Stimulated activated CD8-positive, alpha-beta memory T cell treated with anti-CD3 and anti-CD28 coated beads, Interleukin-2, amount 100 ng/mL, for 48 hours (primary cell): Measurements from ENCODE around the gene PRELID3B.

Experiments
- DNase-seq, 2 donors: peaks; one replicate each; pipeline ENCODE4 v3.0.0-alpha.2; 2020; ENCODE audit warnings: low read depth in 2 of 2

PRELID3B gene

GRCh38 chr20:59042151-59042795 lies at the start of gene PRELID3B:
Gene PRELID3B, minus strand, starts transcription at chr20:59042786. Its CDS starts 56 bp downstream, at chr20:59042730.
- DNase-seq: peak in 1 of 2 donors; percentile 37

GRCh38 chr20:59087829-59088433 lies 45.3 kb upstream of the PRELID3B start:
- DNase-seq: peak; percentile 72 to 80

- DNase-seq: no peak
Observed at GRCh38 chr20:59086923-59087322, 44.3 kb upstream of the PRELID3B start.

- no peak for DNase-seq
Observed at GRCh38 chr20:59084041-59084850, 41.7 kb upstream of the PRELID3B start.

GRCh38 chr20:59082981-59083380 lies 40.4 kb upstream of the PRELID3B start:
- DNase-seq: no peak

GRCh38 chr20:59082077-59082740 lies 39.6 kb upstream of the PRELID3B start:
- DNase-seq: no peak

- no peak for DNase-seq
Observed at GRCh38 chr20:59081036-59081435, 38.5 kb upstream of the PRELID3B start.

GRCh38 chr20:59078231-59078630 lies 35.6 kb upstream of the PRELID3B start:
- no peak for DNase-seq

GRCh38 chr20:59077705-59078104 lies 35.1 kb upstream of the PRELID3B start:
- no peak for DNase-seq

- peak in 1 of 2 donors; percentile 3 for DNase-seq
Observed at GRCh38 chr20:59075934-59076508, 33.4 kb upstream of the PRELID3B start.

GRCh38 chr20:59074456-59074855 lies 31.9 kb upstream of the PRELID3B start:
- DNase-seq: no peak

- no peak for DNase-seq
Observed at GRCh38 chr20:59073582-59073981, 31.0 kb upstream of the PRELID3B start.

- no peak for DNase-seq
Observed at GRCh38 chr20:59071216-59071615, 28.6 kb upstream of the PRELID3B start.

GRCh38 chr20:59069026-59069425 lies 26.4 kb upstream of the PRELID3B start:
- DNase-seq: no peak

- no peak for DNase-seq
Observed at GRCh38 chr20:59068534-59068933, 25.9 kb upstream of the PRELID3B start.

GRCh38 chr20:59064214-59064722 lies 21.7 kb upstream of the PRELID3B start:
- DNase-seq: no peak

GRCh38 chr20:59063358-59064213 lies 21.0 kb upstream of the PRELID3B start:
- DNase-seq: no peak

GRCh38 chr20:59062081-59062480 lies 19.5 kb upstream of the PRELID3B start:
- DNase-seq: no peak

GRCh38 chr20:59055302-59055701 lies 12.7 kb upstream of the PRELID3B start:
- DNase-seq: no peak

- no peak for DNase-seq
Observed at GRCh38 chr20:59051666-59052185, 9.1 kb upstream of the PRELID3B start.
